Ureter (tissue), 1 donor: ENCODE results near the gene KLK3. TPM values are rescaled to one million over a fixed set of nuclear protein-coding genes. Genes with fewer than 3 reads are reported as not detected.
A peak's percentile ranks its signal among the peaks of the same experiment; 100 is the strongest.
"Not testable (repeated sequence)": the region's sequence is repeated elsewhere in the genome, so short reads cannot be mapped to it uniquely, and the experiment has no call there.

Source experiments
- DNase-seq: peaks from one replicate; pipeline ENCODE4 v3.0.0-alpha.2; 2020; ENCODE audit warnings: low spot score
- total RNA-seq: library from RNA; stranded (reverse); gene quantifications from one replicate; pipeline ENCODE4 v1.2.4, GENCODE V29; 2023
- donor health status: DM: yes; HTN: yes; CAD: no.

KLK3 gene
- total RNA-seq, 1 donor from 2014 or later: not detected

DNA sequence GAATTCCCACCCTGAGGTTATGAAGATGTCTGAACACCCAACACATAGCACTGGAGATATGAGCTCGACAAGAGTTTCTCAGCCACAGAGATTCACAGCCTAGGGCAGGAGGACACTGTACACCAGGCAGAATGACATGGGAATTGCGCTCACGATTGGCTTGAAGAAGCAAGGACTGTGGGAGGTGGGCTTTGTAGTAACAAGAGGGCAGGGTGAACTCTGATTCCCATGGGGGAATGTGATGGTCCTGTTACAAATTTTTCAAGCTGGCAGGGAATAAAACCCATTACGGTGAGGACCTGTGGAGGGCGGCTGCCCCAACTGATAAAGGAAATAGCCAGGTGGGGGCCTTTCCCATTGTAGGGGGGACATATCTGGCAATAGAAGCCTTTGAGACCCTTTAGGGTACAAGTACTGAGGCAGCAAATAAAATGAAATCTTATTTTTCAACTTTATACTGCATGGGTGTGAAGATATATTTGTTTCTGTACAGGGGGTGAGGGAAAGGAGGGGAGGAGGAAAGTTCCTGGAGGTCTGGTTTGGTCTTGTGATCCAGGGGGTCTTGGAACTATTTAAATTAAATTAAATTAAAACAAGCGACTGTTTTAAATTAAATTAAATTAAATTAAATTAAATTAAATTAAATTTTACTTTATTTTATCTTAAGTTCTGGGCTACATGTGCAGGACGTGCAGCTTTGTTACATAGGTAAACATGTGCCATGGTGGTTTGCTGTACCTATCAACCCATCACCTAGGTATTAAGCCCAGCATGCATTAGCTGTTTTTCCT is 7.0 kb downstream of the KLK3 start:
- no peak for DNase-seq

DNA sequence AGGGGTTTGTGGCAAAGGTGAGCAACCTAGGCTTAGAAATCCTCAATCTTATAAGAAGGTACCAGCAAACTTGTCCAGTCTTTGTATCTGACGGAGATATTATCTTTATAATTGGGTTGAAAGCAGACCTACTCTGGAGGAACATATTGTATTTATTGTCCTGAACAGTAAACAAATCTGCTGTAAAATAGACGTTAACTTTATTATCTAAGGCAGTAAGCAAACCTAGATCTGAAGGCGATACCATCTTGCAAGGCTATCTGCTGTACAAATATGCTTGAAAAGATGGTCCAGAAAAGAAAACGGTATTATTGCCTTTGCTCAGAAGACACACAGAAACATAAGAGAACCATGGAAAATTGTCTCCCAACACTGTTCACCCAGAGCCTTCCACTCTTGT is 14.8 kb downstream of the KLK3 start:
- DNase-seq: no peak

DNA sequence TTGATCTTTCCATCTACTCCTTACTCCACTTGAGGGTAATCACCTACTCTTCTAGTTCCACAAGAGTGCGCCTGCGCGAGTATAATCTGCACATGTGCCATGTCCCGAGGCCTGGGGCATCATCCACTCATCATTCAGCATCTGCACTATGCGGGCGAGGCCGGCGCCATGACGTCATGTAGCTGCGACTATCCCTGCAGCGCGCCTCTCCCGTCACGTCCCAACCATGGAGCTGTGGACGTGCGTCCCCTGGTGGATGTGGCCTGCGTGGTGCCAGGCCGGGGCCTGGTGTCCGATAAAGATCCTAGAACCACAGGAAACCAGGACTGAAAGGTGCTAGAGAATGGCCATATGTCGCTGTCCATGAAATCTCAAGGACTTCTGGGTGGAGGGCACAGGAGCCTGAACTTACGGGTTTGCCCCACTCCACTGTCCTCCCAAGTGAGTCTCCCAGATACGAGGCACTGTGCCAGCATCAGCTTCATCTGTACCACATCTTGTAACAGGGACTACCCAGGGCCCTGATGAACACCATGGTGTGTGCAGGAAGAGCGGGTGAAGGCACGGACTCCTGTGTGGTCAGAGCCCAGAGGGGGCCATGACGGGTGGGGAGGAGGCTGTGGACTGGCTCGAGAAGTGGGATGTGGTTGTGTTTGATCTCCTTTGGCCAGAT is 15.8 kb downstream of the KLK3 start:
- DNase-seq: no peak

DNA sequence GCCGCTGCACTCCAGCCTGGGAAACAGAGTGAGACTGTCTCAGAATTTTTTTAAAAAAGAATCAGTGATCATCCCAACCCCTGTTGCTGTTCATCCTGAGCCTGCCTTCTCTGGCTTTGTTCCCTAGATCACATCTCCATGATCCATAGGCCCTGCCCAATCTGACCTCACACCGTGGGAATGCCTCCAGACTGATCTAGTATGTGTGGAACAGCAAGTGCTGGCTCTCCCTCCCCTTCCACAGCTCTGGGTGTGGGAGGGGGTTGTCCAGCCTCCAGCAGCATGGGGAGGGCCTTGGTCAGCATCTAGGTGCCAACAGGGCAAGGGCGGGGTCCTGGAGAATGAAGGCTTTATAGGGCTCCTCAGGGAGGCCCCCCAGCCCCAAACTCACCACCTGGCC is 18.3 kb downstream of the KLK3 start, which contains the start of gene KLK2:
TSS of gene KLK2 (plus strand) at position 384 of the 400 bp plus-strand sequence. CDS start 35 bp downstream, outside the sequence.
- no peak for DNase-seq

DNA sequence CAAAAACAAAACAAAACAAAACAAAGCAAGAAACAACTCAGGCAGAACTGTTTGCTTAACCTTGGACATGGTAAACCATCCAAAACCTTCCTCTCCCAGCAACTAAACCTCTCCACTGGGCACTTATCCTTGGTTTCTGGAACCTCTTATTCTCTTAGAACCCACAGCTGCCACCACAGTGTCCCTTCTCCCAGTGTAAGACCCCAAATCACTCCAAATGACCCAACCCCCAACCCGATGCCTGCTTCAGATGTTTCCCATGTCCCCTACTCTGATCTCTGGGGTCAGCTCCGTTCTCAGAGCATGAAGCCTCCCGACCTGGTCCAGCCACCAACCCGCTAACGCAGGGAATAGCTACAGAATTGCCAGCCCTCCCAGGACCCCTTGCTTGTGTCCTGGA is 19.5 kb downstream of the KLK3 start:
- DNase-seq: no peak

DNA sequence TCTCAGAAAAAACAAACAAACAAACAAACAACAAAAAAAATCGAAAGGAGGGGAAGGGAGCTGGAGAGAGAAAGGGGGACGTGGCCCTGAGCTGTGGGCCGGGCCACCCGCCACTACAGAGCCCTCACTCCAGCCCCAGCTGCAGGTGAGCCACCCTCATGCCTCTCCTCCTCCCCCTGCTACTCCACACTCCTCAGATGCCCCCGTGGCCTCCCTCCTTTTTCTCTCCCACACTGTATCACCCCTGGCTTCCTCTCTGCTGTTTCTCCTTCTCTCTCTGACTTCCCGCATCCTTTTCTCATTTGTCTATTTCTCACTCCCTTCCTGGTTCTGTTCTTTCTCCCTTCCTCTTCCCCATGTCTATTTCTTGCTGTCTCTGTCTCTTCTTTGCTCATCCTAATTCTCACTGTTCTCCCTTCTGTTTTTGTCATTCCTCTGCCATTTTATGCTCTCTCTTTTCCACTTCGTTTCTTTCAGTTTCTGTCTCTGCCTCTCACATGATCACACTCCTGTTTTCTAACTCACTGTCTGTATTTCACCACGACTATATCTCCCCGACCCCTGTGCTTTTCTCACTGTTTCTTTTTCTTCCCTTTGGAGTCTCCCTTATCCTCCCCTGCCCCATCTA is 21.2 kb downstream of the KLK3 start:
- DNase-seq: no peak

DNA sequence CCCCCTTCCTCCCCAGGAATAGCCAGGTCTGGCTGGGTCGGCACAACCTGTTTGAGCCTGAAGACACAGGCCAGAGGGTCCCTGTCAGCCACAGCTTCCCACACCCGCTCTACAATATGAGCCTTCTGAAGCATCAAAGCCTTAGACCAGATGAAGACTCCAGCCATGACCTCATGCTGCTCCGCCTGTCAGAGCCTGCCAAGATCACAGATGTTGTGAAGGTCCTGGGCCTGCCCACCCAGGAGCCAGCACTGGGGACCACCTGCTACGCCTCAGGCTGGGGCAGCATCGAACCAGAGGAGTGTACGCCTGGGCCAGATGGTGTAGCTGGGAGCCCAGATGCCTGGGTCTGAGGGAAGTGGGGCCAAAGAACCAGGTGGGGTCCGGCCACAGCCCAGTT is 21.7 kb downstream of the KLK3 start:
- DNase-seq: no peak

DNA sequence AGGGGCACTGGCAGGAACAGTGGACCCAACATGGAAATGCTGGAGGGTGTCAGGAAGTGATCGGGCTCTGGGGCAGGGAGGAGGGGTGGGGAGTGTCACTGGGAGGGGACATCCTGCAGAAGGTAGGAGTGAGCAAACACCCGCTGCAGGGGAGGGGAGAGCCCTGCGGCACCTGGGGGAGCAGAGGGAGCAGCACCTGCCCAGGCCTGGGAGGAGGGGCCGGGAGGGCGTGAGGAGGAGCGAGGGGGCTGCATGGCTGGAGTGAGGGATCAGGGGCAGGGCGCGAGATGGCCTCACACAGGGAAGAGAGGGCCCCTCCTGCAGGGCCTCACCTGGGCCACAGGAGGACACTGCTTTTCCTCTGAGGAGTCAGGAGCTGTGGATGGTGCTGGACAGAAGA is 22.6 kb downstream of the KLK3 start:
- DNase-seq: no peak

DNA sequence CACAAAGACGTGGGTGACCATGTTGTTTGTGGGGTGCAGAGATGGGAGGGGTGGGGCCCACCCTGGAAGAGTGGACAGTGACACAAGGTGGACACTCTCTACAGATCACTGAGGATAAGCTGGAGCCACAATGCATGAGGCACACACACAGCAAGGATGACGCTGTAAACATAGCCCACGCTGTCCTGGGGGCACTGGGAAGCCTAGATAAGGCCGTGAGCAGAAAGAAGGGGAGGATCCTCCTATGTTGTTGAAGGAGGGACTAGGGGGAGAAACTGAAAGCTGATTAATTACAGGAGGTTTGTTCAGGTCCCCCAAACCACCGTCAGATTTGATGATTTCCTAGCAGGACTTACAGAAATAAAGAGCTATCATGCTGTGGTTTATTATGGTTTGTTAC is 24.1 kb downstream of the KLK3 start:
- DNase-seq: no peak

DNA sequence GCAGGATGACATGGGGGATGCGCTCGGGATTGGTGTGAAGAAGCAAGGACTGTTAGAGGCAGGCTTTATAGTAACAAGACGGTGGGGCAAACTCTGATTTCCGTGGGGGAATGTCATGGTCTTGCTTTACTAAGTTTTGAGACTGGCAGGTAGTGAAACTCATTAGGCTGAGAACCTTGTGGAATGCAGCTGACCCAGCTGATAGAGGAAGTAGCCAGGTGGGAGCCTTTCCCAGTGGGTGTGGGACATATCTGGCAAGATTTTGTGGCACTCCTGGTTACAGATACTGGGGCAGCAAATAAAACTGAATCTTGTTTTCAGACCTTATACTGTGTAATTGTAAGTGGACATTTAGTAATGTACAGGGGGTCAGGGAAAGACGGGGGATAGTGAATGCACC is 25.5 kb downstream of the KLK3 start:
- DNase-seq: no peak

DNA sequence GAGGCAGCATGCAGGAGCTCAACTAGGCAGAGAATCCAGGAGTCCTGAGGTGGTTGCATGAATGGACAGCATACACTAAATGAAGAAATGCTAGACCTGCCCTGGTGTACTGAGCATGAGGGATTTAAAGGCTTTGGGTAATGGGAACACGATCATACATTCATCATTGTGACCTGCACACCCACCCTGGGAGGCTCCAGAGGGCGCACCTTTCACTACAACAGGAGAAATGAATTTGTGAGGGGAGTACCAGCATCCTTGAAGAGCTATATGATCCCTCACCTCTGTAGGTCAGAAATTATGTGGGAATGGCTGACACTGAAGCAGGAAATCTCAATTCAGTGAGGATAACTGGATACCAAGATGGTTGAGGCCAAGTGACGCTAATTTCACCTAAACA is 27.5 kb downstream of the KLK3 start:
- DNase-seq: no peak

DNA sequence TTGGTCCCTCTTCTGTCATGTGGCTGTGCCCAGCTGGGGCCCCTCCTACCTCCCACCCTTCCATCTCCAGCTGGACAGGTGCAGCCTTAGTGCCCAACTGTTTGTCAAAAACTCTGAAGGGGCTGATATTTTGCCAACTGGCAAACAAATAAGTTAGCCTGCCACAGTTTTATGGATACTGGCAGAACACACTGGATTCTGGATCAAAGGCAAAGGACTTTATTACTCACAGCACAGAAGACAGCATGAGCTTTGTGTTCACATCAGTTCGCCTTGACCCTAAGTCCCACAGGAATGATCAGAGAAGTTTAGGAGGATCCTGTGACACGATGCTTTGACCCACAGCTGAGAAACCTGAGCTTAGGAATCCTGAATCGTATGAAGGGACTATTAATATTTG is 34.9 kb downstream of the KLK3 start:
- DNase-seq: no peak

DNA sequence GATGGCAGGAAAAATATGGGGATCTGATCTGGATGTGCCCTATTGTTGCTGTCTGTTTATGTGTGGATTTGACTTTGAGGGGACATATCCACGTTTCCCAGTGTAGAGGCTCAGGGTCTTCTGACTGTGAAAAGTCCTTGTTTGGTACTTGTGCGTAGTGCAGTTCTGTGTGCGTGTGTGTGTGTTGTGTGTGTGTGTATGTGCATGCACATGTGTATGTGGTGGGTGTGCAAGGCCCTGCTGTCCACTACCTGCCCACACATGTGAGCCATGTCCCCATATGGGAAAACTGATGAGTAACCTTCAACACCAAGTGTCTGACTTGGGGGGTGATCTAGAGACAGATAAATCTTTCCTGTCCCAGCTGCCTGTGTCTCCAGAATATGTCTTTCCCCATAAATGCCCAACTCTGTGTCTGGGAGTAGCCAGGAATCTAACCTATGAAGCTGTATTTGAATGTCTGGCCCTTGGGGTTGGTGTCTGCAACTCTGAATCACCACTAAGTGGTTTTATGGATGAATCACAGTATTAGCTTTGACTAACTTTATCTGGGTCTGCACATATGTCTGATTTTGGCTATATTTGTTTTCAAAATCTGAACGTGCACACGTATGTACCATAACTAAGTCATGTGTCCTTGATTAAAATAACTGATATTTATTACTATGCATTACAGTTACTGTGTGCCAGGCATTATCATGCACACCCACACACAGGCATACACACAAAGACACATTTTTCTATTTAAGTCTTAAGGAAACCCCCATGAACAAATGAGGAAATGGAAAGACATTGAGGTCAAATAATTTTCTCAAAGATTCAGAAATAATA is 35.9 kb downstream of the KLK3 start:
- no peak for DNase-seq

DNA sequence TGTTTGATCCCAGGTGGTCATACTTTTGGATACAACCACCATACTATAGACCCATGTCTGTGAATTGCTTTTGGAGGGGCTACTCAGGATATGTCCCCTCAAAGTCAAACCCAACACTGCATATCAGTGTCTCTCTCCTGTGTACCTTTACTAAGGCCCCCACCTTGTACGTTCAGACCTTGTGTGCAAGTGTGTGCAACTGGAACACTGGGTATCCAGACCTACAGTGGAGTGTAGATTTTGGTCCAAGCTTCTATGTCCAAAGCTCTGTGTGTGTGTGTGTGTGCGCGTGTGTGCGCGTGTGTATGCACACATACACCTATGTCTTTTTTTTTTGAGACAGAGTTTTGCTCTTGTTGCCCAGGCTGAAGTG is 36.5 kb downstream of the KLK3 start:
- no peak for DNase-seq

DNA sequence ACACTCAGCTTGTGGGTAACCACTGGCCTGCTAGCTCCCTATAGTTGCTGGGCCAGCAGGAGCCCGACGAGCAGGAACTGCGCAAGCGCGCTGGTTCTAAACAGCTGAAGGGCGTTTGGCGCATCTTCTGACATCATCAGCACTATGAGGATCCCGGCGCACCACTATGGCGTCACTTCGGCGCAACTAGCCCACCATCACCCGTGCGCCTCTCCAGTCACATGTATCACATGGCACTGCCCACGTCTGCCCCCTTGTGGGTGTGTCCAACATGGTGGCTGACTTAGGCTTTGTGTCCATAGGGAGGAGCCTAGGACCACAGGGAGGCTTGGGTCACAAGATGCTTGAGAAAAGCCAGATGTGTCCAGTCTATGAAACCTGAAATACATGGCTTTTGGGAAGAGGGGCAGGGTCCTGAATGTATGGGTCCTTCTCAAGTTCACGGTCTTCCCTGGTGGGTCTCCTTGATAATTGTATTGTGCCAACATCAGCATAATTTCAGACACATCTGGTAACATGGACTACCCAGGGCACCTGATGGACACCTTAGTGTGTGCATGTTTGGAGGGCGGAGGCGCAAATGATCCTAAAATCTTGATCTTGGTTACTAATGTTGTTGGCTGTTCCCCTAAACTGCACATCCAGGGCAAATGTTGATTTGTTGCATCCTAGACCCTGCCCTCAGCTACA is 38.5 kb downstream of the KLK3 start:
- DNase-seq: no peak

DNA sequence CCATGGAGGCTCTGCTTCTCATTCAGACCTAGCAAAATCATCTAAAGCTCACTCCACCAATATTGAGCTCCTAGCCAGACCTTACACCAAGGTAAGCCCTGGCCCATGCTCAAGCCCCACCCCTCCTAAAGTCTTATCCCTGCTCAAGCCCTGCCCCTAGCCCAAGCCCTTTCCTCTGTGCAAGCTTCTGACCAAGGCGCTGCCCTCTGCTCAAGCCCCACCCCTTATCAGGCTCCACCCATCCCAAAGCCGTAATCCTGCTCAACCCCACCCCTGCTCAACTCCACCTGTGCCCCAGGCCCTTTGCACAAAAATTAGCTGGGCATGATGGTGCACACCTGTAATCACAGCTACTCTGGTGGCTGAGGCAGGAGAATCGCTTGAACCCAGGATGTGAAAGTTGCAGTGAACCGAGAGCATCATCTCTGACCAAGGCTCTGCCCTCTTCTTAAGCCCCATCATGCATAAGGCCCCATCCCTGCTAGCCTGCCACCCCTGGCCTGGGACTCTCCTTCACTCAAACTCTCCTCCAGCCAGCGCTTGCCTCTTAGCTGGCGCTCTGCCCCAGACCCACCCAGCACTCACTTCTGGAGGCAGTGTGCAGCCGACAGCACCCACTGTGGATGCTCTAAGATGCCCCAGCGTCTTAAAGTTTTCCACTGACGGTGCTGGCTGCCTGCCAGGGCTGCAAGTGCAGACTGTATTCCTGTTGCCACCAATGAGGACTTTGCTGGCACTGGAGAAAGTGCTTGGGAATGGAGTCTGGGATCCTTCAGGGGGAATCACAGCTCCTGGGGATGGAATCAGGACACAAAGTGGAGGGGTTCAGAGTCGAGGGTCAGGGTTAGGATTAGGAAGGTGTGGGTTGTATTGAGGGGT is 40.0 kb downstream of the KLK3 start:
- no peak for DNase-seq

DNA sequence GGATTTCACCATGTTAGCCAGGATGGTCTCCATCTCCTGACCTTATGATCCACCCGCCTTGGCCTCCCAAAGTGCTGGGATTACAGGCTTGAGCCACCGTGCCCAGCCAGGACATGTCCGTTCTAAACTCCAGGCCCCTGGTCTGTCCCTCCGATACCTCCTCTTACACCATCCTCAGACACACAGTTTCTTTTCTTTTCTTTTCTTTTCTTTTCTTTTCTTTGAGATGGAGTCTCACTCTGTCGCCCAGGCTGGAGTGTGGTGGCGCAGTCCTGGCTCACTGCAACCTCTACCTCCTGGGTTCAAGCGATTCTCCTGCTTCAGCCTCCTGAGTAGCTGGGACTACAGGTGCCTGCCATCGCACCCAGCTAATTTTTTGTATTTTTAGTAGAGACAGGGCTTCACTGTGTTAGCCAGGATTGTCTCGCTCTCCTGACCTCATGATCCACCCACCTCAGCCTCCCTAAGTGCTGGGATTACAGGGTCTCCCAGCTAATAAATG is 41.4 kb downstream of the KLK3 start:
- not testable (repeated sequence) for DNase-seq

DNA sequence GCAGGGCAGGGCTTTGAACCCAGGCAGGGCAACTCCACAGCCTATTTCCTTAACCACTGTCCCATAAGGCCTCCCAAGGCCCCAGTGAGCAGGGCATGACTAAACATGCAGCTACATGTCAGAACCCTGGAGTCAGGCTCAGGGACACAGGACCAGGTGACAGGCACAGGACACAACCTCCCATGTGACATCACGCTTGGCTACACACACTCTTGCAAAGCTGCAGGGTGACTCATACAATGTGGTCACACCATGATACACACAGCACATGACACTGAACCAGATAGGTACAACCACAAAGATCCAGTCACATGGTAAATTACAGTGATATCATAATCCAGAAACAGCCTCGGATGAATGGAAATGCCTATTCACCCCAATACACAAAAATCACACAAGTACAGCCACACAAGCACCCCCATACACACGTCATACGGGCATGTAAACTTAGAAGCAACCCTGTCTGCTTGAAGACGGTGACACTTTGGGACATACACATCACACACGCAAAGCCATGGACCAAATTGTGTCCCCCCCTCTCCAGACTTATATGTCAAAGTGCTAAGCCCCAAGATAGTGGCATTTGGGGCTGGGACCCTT is 42.0 kb downstream of the KLK3 start:
- peak; percentile 91 for DNase-seq

DNA sequence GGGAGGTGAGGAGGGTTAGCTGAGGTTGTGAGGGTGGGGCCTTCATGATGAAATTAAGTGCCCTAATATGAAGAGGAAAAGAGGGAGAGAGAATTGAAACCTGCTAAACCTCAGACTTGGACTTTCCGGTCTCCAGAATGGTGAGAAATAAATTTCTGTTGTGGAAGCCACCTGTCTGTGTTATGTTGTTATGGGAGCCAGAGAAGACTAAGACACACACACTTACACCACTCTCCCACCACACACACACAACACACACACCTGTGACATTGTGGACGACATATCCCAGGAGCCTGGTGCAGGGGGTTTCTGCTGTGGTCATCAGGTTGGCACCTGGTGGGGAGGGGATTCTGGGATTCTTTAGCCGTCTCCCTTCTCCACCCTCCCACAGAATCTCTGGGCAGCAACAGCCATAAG is 42.5 kb downstream of the KLK3 start:
- DNase-seq: no peak

DNA sequence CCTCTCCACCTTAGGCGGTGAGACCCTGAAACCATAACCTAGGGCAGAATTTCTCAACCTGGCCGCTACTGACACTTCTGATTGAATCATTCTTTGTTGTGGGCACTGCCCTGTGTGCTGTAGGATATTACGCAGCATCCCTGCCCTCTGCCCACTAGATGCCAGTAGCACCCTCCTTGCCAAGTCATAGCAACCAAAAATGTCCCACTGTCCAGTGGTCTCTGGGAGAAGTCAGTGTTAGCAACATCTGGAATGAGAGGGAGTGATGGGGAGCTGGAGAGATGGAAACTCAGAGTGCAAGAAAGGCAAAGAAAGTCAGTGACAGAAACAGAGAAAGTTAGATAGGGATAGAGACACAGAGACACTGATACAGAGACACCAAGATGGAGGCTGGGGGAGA is 42.9 kb downstream of the KLK3 start:
- DNase-seq: no peak
